Thoracic aorta (tissue), 2 donors: ENCODE data around the gene KCTD21. TPM values are rescaled to one million over a fixed set of nuclear protein-coding genes. Genes with fewer than 3 reads are reported as not detected.

Experiments used
- ATAC-seq: fragments of 150-250 bp; one replicate; pipeline ENCODE4 v1.8.0; 2017; ENCODE audit warnings: low read depth; ENCODE audit not compliant: insufficient number of reproducible peaks, low FRiP score
- DNase-seq: peaks from one replicate; pipeline ENCODE4 v3.0.0-alpha.2; 2020; ENCODE audit warnings: low spot score
- H3K27ac ChIP-seq, 2 donors: fragments of 200-600 bp; sonication (generic); 1 replicate in 1 of 2; 2 replicates in 1 of 2; pipeline ENCODE4 v1.5.1; 2016; ENCODE audit warnings: mild to moderate bottlenecking in 2 of 2, moderate library complexity in 2 of 2
- H3K27me3 ChIP-seq: fragments of 200-600 bp; sonication (generic); replicated peaks from 2 replicates; pipeline ENCODE4 v1.6.0; 2016; ENCODE audit warnings: mild to moderate bottlenecking; ENCODE audit not compliant: insufficient read depth
- H3K36me3 ChIP-seq: fragments of 200-600 bp; sonication (generic); one replicate; pipeline ENCODE4 v1.5.1; 2016
- H3K4me1 ChIP-seq, 2 donors: fragments of 200-600 bp; sonication (generic); 1 replicate in 1 of 2; 2 replicates in 1 of 2; pipeline versions ENCODE4 v1.5.1 to v1.6.0; 2016; ENCODE audit warnings: low read depth in 2 of 2, mild to moderate bottlenecking in 1 of 2; ENCODE audit not compliant: control insufficient read depth in 1 of 2
- H3K4me3 ChIP-seq: fragments of 200-600 bp; sonication (generic); 2 replicates; pipeline ENCODE4 v1.5.1; 2016; ENCODE audit warnings: mild to moderate bottlenecking
- H3K9me3 ChIP-seq: fragments of 200-600 bp; sonication (generic); 2 replicates; pipeline ENCODE4 v1.5.1; 2016
- total RNA-seq, 2 donors: library from RNA; depleted of rRNA; stranded (reverse); fragments of >200 nt; gene quantifications; one replicate each; pipeline versions ENCODE4 v1.1.0 to v1.2.3, GENCODE V29; 2016
- TF ChIP-seq, protein P1 (sequence below): fragments of 200-600 bp; sonication (generic); IDR thresholded peaks from one replicate; pipeline ENCODE4 v1.5.1; 2019; ENCODE audit warnings: antibody characterized with exemption

The KCTD21 gene
- total RNA-seq, 2 donors from 2014 or later, result 9.1 to 13.7 TPM

DNA sequence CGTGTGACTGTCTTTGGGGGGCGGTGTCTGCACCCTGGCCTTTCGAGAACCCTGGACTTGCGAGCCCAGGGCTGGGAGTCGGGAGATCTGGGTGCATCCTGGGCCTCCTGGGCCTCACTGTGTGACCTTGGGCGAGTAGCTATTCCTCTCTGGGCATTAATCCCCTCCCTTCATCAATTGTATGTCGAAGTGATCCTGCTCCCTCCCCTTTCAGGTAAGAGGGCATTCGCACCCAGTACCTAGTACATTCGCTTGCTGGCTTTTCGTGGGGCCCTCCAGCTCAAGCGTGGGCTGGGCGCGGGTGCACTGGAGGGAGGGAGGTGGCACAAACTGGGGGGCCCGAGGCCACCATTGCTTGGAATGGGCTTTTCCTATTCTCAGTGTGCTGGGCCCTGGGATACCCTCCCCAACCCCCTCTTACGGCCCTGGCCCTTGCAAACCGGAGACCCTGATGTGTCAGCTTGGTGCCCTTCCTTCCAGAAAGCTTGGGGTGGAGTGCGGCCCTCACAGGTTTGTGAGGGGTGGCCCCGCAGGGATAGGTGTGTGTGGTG lies 823 bp upstream of the KCTD21 start:
- DNase-seq (no peak), ATAC-seq (no peak)
- no peaks in the 10 kb centered on the region for H3K36me3 ChIP-seq
- no peaks in the 10 kb centered on the region for H3K9me3 ChIP-seq
- no peaks in the 10 kb centered on the region for H3K27me3 ChIP-seq
- H3K4me1 ChIP-seq, result peaks cover 45 to 82% of the 10 kb centered on the region in 2 donors
- TF ChIP-seq, protein P1, sequence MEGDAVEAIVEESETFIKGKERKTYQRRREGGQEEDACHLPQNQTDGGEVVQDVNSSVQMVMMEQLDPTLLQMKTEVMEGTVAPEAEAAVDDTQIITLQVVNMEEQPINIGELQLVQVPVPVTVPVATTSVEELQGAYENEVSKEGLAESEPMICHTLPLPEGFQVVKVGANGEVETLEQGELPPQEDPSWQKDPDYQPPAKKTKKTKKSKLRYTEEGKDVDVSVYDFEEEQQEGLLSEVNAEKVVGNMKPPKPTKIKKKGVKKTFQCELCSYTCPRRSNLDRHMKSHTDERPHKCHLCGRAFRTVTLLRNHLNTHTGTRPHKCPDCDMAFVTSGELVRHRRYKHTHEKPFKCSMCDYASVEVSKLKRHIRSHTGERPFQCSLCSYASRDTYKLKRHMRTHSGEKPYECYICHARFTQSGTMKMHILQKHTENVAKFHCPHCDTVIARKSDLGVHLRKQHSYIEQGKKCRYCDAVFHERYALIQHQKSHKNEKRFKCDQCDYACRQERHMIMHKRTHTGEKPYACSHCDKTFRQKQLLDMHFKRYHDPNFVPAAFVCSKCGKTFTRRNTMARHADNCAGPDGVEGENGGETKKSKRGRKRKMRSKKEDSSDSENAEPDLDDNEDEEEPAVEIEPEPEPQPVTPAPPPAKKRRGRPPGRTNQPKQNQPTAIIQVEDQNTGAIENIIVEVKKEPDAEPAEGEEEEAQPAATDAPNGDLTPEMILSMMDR, result no peak
- H3K27ac ChIP-seq, result peak overlapping the region; percentile 64 to 85
- H3K4me3 ChIP-seq, result peak overlapping the region; percentile 95

DNA sequence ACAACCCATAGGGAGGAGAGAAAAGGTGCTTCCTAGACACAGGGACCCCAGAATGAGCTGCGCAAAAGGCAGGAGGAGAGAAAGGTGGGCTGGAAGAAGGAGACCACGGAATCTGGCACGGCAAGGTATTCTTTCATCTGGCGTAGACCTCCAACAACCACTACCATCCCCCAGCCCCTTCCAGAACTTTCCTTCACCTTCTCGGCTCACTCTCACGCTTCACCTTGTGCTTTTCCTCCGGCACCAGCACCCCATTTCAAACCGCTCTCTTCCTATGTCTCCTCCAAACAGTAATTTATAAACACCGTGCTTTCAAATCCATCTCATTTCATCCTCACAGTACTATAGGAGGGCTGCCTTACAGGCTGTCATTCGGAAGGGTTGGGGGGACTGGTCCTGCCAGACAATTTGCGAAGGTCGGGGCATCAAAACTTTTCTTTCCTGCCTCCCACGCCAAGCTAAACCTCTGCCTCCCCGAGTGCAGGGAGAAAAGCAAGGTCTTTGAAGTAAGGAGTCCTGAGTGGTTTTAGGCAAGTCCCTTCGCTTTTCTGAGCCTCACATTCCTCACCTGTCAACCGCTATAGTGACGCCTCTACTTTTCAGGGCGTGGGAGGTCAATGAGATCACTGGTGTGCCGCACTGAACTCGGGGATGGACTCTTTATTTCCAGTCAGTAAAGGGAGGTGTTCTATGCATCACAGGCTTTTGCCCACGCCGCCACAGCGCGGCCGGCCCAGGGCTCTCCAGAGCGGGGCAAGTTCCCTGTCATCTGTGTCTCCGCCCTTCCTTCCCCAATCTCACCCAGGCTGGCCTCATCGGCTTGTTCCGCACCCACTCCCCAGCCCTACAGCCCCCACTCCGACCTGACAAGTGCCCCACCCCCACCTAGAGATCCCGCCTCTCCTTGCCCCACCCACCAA lies 800 bp downstream of the KCTD21 start:
- peak; percentile 8 for ATAC-seq
- Histone ChIP-seq H3K4me1 (peaks cover 39 to 66% of the 10 kb centered on the region in 2 donors), H3K4me3 (peak overlapping the region; percentile 95), H3K36me3 (no peaks in the 10 kb centered on the region), H3K27me3 (no peaks in the 10 kb centered on the region), H3K27ac (peak overlapping the region; percentile 85 to 91), H3K9me3 (no peaks in the 10 kb centered on the region)
- DNase-seq, result no peak
- TF ChIP-seq, protein P1, result no peak

DNA sequence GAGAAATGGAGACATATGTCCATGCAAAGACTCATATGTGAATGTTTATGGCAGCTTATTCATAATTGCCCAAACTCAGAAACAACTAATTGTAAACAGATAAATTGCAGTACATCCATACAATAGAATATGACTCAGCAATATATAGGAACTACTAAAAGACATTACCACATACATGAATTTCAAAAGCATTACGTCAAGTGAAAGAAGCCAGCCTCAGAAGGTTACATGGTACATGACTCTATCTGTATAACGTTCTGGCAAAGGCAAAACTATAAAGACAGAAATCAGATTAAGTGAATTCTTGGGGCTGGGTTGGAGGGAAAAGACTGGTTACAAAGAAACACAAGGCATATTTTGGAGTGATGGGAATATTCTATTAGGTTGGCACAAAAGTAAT lies 7.2 kb downstream of the KCTD21 start:
- Histone ChIP-seq H3K4me3 (no peak overlapping the region), H3K4me1 (peaks cover 3 to 41% of the 10 kb centered on the region in 2 donors), H3K36me3 (no peaks in the 10 kb centered on the region), H3K27me3 (no peaks in the 10 kb centered on the region), H3K9me3 (no peaks in the 10 kb centered on the region), H3K27ac (no peak overlapping the region)
- TF ChIP-seq, protein P1, result no peak
- ATAC-seq (no peak), DNase-seq (no peak)

DNA sequence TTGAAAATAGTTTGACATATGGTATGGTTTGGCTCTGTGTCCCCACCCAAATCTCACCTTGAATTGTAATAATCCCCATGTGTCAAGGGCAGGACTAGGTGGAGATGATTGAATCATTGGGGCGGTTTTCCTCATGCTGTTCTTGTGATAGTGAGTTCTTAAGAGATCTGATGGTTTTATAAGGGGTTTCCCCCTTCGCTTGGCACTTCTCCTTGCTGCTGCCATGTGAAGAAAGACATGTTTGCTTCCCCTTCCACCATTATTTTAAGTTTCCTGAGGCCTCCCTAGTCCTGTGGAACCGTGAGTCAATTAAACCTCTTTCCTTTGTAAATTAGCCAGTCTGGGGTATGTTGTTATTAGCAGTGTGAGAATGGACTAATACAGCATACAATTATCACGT lies 7.7 kb downstream of the KCTD21 start:
- ATAC-seq (no peak), DNase-seq (no peak)
- H3K27ac ChIP-seq, result no peak overlapping the region
- H3K36me3 ChIP-seq, result no peaks in the 10 kb centered on the region
- peaks cover 3 to 36% of the 10 kb centered on the region in 2 donors for H3K4me1 ChIP-seq
- no peak overlapping the region for H3K4me3 ChIP-seq
- H3K9me3 ChIP-seq, result no peaks in the 10 kb centered on the region
- H3K27me3 ChIP-seq, result no peaks in the 10 kb centered on the region
- TF ChIP-seq, protein P1, result no peak

DNA sequence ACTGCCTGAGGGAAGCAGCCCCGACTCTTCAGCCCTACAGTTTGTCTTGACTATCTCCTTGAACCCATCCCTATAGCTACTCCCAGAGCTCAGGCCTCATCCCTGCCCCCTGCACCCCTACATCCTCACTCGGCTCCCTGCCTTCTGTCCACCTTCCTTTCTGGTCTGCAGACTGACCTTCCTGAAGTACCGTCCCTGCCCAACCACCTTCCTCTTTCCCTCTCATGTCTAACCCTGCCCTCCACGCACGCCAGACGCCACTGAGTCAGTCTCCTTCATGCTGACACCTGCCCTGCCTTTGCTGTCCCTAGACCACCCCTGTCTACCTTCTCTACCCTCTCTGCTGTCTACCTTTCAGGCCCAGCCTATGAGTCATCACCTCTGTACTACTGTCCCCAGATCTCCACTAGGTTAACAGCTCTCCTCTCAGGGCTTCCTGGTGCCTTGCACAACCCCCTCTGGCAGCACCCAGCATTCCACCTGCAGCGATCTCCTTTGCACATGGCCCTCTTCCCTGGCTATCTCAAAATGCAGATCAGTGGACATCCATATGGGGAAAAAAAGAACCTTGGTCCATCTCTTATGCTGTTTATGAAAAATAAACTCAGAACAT lies 8.9 kb downstream of the KCTD21 start:
- Histone ChIP-seq H3K4me1 (peaks cover 3 to 32% of the 10 kb centered on the region in 2 donors), H3K9me3 (no peaks in the 10 kb centered on the region), H3K27ac (peak overlapping the region; percentile 35 to 50), H3K36me3 (no peaks in the 10 kb centered on the region), H3K27me3 (no peaks in the 10 kb centered on the region), H3K4me3 (no peak overlapping the region)
- ATAC-seq (no peak), DNase-seq (no peak)
- TF ChIP-seq, protein P1, result no peak
